ENCODE measurements around the gene SOCS1. TPM values are rescaled to one million over a fixed set of nuclear protein-coding genes. Genes with fewer than 3 reads are reported as not detected.

SOCS1 gene
- total RNA-seq, 1 donor from 2014 or later = 2.7 TPM

DNA sequence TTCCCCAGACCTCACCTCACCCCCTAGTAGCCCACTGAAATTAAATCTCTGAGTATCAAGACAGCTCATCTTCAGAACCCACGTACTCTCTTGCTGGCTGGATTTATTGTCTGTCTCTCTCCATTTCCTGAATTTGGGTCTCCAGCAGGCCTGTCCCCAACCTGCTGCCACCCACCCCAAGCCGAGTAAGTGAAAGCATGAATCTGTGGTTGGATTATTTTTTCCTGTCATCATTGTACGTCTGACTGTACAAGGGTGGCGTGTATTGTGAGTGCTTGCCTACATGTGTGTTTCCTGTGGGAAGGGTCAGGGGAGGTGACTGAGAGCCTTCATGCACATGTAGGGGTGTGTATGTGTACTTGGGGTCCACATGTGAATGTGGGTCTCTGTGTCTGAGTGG, 7.7 kb upstream of the SOCS1 start:
- H3K27me3 Mint-ChIP-seq (ENCODE audit: low read depth) = peaks cover 5% of the 10 kb centered on the region
- no peak overlapping the region for H3K27ac Mint-ChIP-seq (ENCODE audit: unreplicated experiment)

DNA sequence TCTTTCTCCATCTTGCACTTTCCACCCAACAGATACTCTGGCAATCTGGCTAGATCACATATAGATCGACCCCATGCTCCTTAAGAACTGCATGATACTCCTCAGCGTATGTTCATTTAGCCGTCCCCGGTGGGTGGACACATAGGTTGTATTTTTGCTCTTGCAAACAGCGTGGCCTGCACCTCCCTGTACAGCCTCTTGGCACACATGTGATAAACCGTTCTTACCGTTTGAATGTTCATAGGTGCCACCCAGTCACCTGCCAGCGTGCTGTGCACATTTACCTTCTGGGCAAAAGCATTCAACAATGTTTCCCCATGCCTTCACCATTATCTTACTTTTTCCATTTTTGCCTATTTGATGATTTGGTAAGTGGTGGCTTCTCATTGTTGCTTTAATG, 6.9 kb upstream of the SOCS1 start:
- H3K36me3 Mint-ChIP-seq (ENCODE audit: low read depth) = no peaks in the 10 kb centered on the region
- no peak overlapping the region for H3K4me3 Mint-ChIP-seq (ENCODE audit: unreplicated experiment)
- DNase-seq (ENCODE audit: low spot score) = no peak
- TF ChIP-seq, protein P1, sequence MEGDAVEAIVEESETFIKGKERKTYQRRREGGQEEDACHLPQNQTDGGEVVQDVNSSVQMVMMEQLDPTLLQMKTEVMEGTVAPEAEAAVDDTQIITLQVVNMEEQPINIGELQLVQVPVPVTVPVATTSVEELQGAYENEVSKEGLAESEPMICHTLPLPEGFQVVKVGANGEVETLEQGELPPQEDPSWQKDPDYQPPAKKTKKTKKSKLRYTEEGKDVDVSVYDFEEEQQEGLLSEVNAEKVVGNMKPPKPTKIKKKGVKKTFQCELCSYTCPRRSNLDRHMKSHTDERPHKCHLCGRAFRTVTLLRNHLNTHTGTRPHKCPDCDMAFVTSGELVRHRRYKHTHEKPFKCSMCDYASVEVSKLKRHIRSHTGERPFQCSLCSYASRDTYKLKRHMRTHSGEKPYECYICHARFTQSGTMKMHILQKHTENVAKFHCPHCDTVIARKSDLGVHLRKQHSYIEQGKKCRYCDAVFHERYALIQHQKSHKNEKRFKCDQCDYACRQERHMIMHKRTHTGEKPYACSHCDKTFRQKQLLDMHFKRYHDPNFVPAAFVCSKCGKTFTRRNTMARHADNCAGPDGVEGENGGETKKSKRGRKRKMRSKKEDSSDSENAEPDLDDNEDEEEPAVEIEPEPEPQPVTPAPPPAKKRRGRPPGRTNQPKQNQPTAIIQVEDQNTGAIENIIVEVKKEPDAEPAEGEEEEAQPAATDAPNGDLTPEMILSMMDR (IDR thresholded peaks at IDR 0.05) = no peak
- H3K27ac Mint-ChIP-seq (ENCODE audit: unreplicated experiment) = no peak overlapping the region
- peaks cover 5% of the 10 kb centered on the region for H3K27me3 Mint-ChIP-seq (ENCODE audit: low read depth)
- H3K9me3 Mint-ChIP-seq (ENCODE audit: low read depth) = no peaks in the 10 kb centered on the region
- H3K4me1 Mint-ChIP-seq (ENCODE audit: low read depth) = peaks cover 11% of the 10 kb centered on the region

More for the DNA sequence above, 7.7 kb upstream of the SOCS1 start:
- H3K4me3 Mint-ChIP-seq (ENCODE audit: unreplicated experiment) = no peak overlapping the region
- no peaks in the 10 kb centered on the region for H3K9me3 Mint-ChIP-seq (ENCODE audit: low read depth)
- TF ChIP-seq, protein P1 (IDR thresholded peaks at IDR 0.05) = no peak
- no peaks in the 10 kb centered on the region for H3K36me3 Mint-ChIP-seq (ENCODE audit: low read depth)
- peaks cover 8% of the 10 kb centered on the region for H3K4me1 Mint-ChIP-seq (ENCODE audit: low read depth)
- DNase-seq (ENCODE audit: low spot score) = no peak

DNA sequence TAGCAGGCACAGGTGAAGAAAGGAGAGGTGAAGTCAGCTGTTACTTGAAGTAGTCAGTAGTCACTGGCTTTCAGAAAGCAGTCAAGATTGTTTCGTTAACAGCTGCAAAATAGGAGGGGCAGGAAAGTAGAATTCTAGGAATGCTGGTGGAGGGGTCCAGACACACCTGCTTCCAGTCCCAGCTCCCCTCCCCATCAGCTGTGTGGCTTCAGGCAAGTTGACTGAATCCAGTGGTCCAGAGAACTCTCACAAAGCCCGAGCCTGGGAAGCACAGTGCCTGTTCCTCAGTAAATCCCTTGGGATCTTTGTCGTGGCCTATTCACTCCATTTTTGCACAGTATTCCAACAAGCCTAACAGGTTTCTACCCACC, 4.6 kb upstream of the SOCS1 start:
- Mint-ChIP-seq H3K27ac (ENCODE audit: unreplicated experiment) (no peak overlapping the region), H3K4me1 (ENCODE audit: low read depth) (peaks cover 18% of the 10 kb centered on the region), H3K36me3 (ENCODE audit: low read depth) (no peaks in the 10 kb centered on the region), H3K4me3 (ENCODE audit: unreplicated experiment) (no peak overlapping the region), H3K27me3 (ENCODE audit: low read depth) (peaks cover 5% of the 10 kb centered on the region), H3K9me3 (ENCODE audit: low read depth) (no peaks in the 10 kb centered on the region)
- TF ChIP-seq, protein P1 (IDR thresholded peaks at IDR 0.05) = no peak
- DNase-seq (ENCODE audit: low spot score) = no peak

DNA sequence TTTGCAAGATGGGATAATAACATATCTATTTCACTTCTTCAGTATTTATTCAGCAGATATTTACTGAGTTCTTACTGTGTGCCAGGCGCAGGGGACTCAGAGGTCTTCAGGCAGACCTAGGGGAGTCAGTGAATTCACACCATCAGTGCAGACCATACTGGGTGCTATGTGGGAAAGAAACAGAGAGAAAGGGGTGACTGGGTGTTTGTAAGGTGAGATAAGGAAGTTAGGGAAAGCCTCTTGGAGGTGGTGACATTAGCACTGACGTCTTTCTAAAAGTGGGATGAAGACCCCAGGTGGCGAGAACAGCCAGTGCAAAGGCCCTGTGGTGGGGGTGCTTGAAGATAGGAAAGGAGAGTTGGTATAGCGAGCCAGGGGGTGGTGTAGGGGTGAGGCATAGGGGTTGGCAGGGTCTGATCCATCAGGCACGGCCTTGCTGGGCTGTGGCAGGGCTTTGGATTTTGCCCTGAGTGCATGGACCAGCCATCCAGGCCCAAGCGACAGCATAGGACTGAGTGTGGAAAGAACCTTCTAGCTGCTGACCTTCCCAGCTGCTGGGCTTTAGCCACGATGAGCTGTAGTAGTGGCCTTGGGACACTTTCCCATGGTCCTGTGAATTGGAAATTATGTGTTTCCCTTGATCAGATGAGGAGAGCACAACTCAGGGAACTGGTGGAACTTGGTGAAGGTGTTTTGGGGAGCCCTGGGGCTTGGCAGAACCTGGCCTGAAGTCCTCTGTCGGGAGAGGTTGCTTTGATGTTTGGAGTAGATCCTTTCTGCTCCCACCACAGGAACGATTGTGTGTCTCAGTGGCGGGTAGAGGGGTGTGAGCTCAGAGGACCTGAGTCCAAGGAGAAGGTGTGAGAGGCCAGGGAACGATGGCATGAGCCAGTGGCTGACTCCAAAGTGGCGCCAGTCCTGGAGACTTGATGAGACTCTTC, 3.9 kb upstream of the SOCS1 start:
- no peak overlapping the region for H3K27ac Mint-ChIP-seq (ENCODE audit: unreplicated experiment)
- TF ChIP-seq, protein P1 (IDR thresholded peaks at IDR 0.05) = no peak
- peaks cover 5% of the 10 kb centered on the region for H3K27me3 Mint-ChIP-seq (ENCODE audit: low read depth)
- no peak for DNase-seq (ENCODE audit: low spot score)
- H3K4me1 Mint-ChIP-seq (ENCODE audit: low read depth) = peaks cover 18% of the 10 kb centered on the region
- no peaks in the 10 kb centered on the region for H3K36me3 Mint-ChIP-seq (ENCODE audit: low read depth)
- H3K9me3 Mint-ChIP-seq (ENCODE audit: low read depth) = no peaks in the 10 kb centered on the region
- H3K4me3 Mint-ChIP-seq (ENCODE audit: unreplicated experiment) = no peak overlapping the region

DNA sequence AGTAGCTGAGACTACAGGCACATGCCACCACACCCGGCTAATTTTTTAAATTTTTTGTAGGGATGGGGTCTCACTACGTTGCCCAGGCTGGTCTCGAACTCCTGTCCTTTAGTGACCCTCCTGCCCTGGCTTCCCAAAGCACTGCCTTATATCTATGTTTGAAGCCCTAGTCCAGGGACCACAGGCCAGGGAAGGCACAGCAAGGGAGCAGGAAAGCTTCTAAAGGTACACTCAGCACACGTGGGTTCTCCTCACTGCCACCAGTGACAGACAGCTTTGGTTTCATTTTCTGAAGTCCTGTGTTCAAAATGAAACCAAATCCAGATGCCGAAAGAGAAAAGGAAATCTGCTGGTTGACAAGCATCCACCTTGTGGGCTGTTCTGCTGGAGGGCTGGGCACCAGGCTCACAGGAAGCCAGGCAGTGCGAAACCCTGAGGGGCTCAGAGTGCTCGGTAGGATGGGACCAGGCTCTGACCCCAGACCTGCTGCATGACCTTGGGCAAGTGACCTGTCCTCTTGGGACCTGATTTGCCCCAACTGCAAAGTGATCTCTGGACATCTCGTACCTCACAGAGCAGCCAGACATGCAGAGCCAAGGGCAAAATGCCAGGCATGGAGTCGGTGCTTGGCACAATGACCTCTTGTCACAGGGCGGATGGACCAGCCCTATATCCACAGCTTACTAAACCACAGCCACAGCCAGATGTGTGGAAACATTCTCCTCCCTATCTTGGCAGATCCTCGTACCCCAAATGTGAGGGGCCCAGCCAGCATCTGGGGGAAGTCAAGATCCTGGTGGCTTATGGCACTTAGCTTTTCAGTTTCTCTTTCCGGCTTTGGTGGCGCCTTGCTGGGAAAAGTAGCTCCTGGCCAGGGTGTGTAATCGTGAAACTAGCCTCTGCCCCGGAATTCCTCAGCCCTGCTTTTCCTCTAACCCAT, 2.8 kb upstream of the SOCS1 start:
- H3K4me1 Mint-ChIP-seq (ENCODE audit: low read depth) = peaks cover 21% of the 10 kb centered on the region
- H3K27me3 Mint-ChIP-seq (ENCODE audit: low read depth) = peaks cover 5% of the 10 kb centered on the region
- no peak for DNase-seq (ENCODE audit: low spot score)
- TF ChIP-seq, protein P1 (IDR thresholded peaks at IDR 0.05) = no peak
- no peak overlapping the region for H3K4me3 Mint-ChIP-seq (ENCODE audit: unreplicated experiment)
- no peaks in the 10 kb centered on the region for H3K36me3 Mint-ChIP-seq (ENCODE audit: low read depth)
- no peaks in the 10 kb centered on the region for H3K9me3 Mint-ChIP-seq (ENCODE audit: low read depth)
- H3K27ac Mint-ChIP-seq (ENCODE audit: unreplicated experiment) = no peak overlapping the region

Data from chondrocyte (in vitro differentiated cells).